Muscle layer of colon (tissue), 2 donors: Measurements from ENCODE around the gene SLC6A11.

Experiments used
- H3K27ac ChIP-seq: one replicate; pipeline ENCODE4 v1.7.0; 2013; ENCODE audit warnings: low read depth, mild to moderate bottlenecking, low read length, moderate library complexity
- H3K27me3 ChIP-seq, 2 donors: one replicate each; pipeline ENCODE4 v1.7.0; 2013; ENCODE audit warnings: low read length in 2 of 2, mild to moderate bottlenecking in 2 of 2; ENCODE audit not compliant: insufficient read depth in 2 of 2, control insufficient read depth in 1 of 2
- H3K36me3 ChIP-seq: one replicate; pipeline ENCODE4 v1.7.0; 2013; ENCODE audit warnings: mild to moderate bottlenecking, low read length; ENCODE audit not compliant: insufficient read depth
- H3K4me1 ChIP-seq: one replicate; pipeline ENCODE4 v1.7.0; 2013; ENCODE audit warnings: mild to moderate bottlenecking, low read length; ENCODE audit not compliant: insufficient read depth
- H3K4me3 ChIP-seq, 2 donors: one replicate each; pipeline ENCODE4 v1.7.0; 2013; ENCODE audit warnings: low read length in 2 of 2, low read depth in 1 of 2, mild to moderate bottlenecking in 1 of 2, moderate library complexity in 1 of 2
- H3K9ac ChIP-seq: one replicate; pipeline ENCODE4 v1.7.0; 2013; ENCODE audit warnings: low read length
- H3K9me3 ChIP-seq: one replicate; pipeline ENCODE4 v1.7.0; 2013; ENCODE audit warnings: mild to moderate bottlenecking, low read length
- donor health status: abdominal sarcoma.
- donor health status: Adenocarcinoma of cecum.

Gene SLC6A11

GRCh38 chr3:10777627-10778026, 38.4 kb upstream of the SLC6A11 start:
- Histone ChIP-seq H3K4me1 (no peaks in the 10 kb centered on the region), H3K27ac (no peak overlapping the region), H3K36me3 (no peaks in the 10 kb centered on the region), H3K9me3 (no peaks in the 10 kb centered on the region), H3K9ac (no peak overlapping the region), H3K27me3 (no peaks in the 10 kb centered on the region), H3K4me3 (no peak overlapping the region)

GRCh38 chr3:10778492-10779292, 37.3 kb upstream of the SLC6A11 start:
- Histone ChIP-seq H3K27ac (no peak overlapping the region), H3K4me3 (no peak overlapping the region), H3K4me1 (no peaks in the 10 kb centered on the region), H3K9me3 (no peaks in the 10 kb centered on the region), H3K9ac (no peak overlapping the region), H3K27me3 (no peaks in the 10 kb centered on the region), H3K36me3 (no peaks in the 10 kb centered on the region)

- no peak overlapping the region for H3K9ac ChIP-seq
- H3K9me3 ChIP-seq = no peaks in the 10 kb centered on the region
- H3K4me3 ChIP-seq = no peak overlapping the region
- H3K36me3 ChIP-seq = no peaks in the 10 kb centered on the region
- no peaks in the 10 kb centered on the region for H3K27me3 ChIP-seq
- no peaks in the 10 kb centered on the region for H3K4me1 ChIP-seq
- no peak overlapping the region for H3K27ac ChIP-seq
Observed at GRCh38 chr3:10779293-10779805, 36.7 kb upstream of the SLC6A11 start.

- Histone ChIP-seq H3K36me3 (no peaks in the 10 kb centered on the region), H3K4me3 (no peak overlapping the region), H3K4me1 (no peaks in the 10 kb centered on the region), H3K9me3 (no peaks in the 10 kb centered on the region), H3K27me3 (no peaks in the 10 kb centered on the region), H3K27ac (no peak overlapping the region), H3K9ac (no peak overlapping the region)
Observed at GRCh38 chr3:10780243-10780642, 35.8 kb upstream of the SLC6A11 start.

GRCh38 chr3:10780922-10781321, 35.1 kb upstream of the SLC6A11 start:
- no peaks in the 10 kb centered on the region for H3K36me3 ChIP-seq
- no peaks in the 10 kb centered on the region for H3K4me1 ChIP-seq
- H3K9ac ChIP-seq = no peak overlapping the region
- H3K27me3 ChIP-seq = no peaks in the 10 kb centered on the region
- H3K9me3 ChIP-seq = no peaks in the 10 kb centered on the region
- no peak overlapping the region for H3K4me3 ChIP-seq
- no peak overlapping the region for H3K27ac ChIP-seq

- Histone ChIP-seq H3K27me3 (no peaks in the 10 kb centered on the region), H3K9ac (no peak overlapping the region), H3K27ac (no peak overlapping the region)
Observed at GRCh38 chr3:10781981-10782380, 34.0 kb upstream of the SLC6A11 start.

GRCh38 chr3:10783360-10784351, 32.4 kb upstream of the SLC6A11 start:
- Histone ChIP-seq H3K27me3 (no peaks in the 10 kb centered on the region), H3K4me1 (no peaks in the 10 kb centered on the region), H3K36me3 (no peaks in the 10 kb centered on the region), H3K4me3 (no peak overlapping the region), H3K9me3 (no peaks in the 10 kb centered on the region), H3K9ac (no peak overlapping the region), H3K27ac (no peak overlapping the region)

More at GRCh38 chr3:10781981-10782380, 34.0 kb upstream of the SLC6A11 start:
- no peaks in the 10 kb centered on the region for H3K36me3 ChIP-seq
- no peaks in the 10 kb centered on the region for H3K9me3 ChIP-seq
- no peak overlapping the region for H3K4me3 ChIP-seq
- no peaks in the 10 kb centered on the region for H3K4me1 ChIP-seq

GRCh38 chr3:10786640-10787039, 29.4 kb upstream of the SLC6A11 start:
- no peaks in the 10 kb centered on the region for H3K36me3 ChIP-seq
- no peaks in the 10 kb centered on the region for H3K27me3 ChIP-seq
- H3K9me3 ChIP-seq = no peaks in the 10 kb centered on the region
- H3K9ac ChIP-seq = no peak overlapping the region
- H3K4me1 ChIP-seq = no peaks in the 10 kb centered on the region
- no peak overlapping the region for H3K27ac ChIP-seq
- no peak overlapping the region for H3K4me3 ChIP-seq

- Histone ChIP-seq H3K9me3 (no peaks in the 10 kb centered on the region), H3K27ac (no peak overlapping the region), H3K9ac (no peak overlapping the region), H3K4me3 (no peak overlapping the region), H3K36me3 (no peaks in the 10 kb centered on the region), H3K27me3 (no peaks in the 10 kb centered on the region), H3K4me1 (no peaks in the 10 kb centered on the region)
Observed at GRCh38 chr3:10788451-10788850, 27.6 kb upstream of the SLC6A11 start.

GRCh38 chr3:10790713-10791112, 25.3 kb upstream of the SLC6A11 start:
- no peak overlapping the region for H3K9ac ChIP-seq
- no peak overlapping the region for H3K4me3 ChIP-seq
- H3K9me3 ChIP-seq = no peaks in the 10 kb centered on the region
- H3K4me1 ChIP-seq = no peaks in the 10 kb centered on the region
- H3K27ac ChIP-seq = no peak overlapping the region
- H3K27me3 ChIP-seq = no peaks in the 10 kb centered on the region
- H3K36me3 ChIP-seq = no peaks in the 10 kb centered on the region

- no peak overlapping the region for H3K9ac ChIP-seq
- H3K4me3 ChIP-seq = no peak overlapping the region
- no peaks in the 10 kb centered on the region for H3K36me3 ChIP-seq
- no peaks in the 10 kb centered on the region for H3K4me1 ChIP-seq
- no peaks in the 10 kb centered on the region for H3K9me3 ChIP-seq
- no peaks in the 10 kb centered on the region for H3K27me3 ChIP-seq
- H3K27ac ChIP-seq = no peak overlapping the region
Observed at GRCh38 chr3:10792208-10792607, 23.8 kb upstream of the SLC6A11 start.
